GM23248 (cell line): ENCODE measurements around the gene BCKDK. TPM values are rescaled to one million over a fixed set of nuclear protein-coding genes. Genes with fewer than 3 reads are reported as not detected.
A peak's percentile ranks its signal among the peaks of the same experiment; 100 is the strongest.

ENCODE experiments used
- DNase-seq: peaks from one replicate; pipeline ENCODE4 v3.0.0-alpha.2; 2015
- H2AFZ ChIP-seq: fragments of 200-600 bp; sonication (generic); 2 replicates; pipeline ENCODE4 v1.6.1; 2016; ENCODE audit warnings: antibody characterized with exemption
- H3F3A ChIP-seq: fragments of 200-600 bp; sonication (generic); 2 replicates; pipeline ENCODE4 v1.6.1; 2016; ENCODE audit warnings: mild to moderate bottlenecking, antibody characterized with exemption, mixed run types; ENCODE audit not compliant: insufficient read depth
- H3K27ac ChIP-seq: fragments of 200-600 bp; sonication (generic); 2 replicates; pipeline ENCODE4 v1.5.1; 2016; ENCODE audit warnings: mild to moderate bottlenecking
- H3K27me3 ChIP-seq: fragments of 200-600 bp; sonication (generic); replicated peaks from 2 replicates; pipeline ENCODE4 v1.6.1; 2016; ENCODE audit warnings: mild to moderate bottlenecking; ENCODE audit not compliant: insufficient read depth
- H3K36me3 ChIP-seq: fragments of 200-600 bp; sonication (generic); 2 replicates; pipeline ENCODE4 v1.6.1; 2016; ENCODE audit warnings: low read depth, mild to moderate bottlenecking
- H3K4me1 ChIP-seq: fragments of 200-600 bp; sonication (generic); 2 replicates; pipeline ENCODE4 v1.6.1; 2016; ENCODE audit warnings: mild to moderate bottlenecking; ENCODE audit not compliant: insufficient read depth
- H3K4me2 ChIP-seq: fragments of 200-600 bp; sonication (generic); one replicate; pipeline ENCODE4 v1.6.1; 2016; ENCODE audit warnings: mild to moderate bottlenecking; ENCODE audit not compliant: unreplicated experiment
- H3K4me3 ChIP-seq: fragments of 200-600 bp; sonication (generic); 2 replicates; pipeline ENCODE4 v1.5.1; 2016; ENCODE audit warnings: mild to moderate bottlenecking
- H3K79me2 ChIP-seq: fragments of 200-600 bp; sonication (generic); 2 replicates; pipeline ENCODE4 v1.6.1; 2016; ENCODE audit warnings: mild to moderate bottlenecking; ENCODE audit not compliant: insufficient read depth
- H3K9ac ChIP-seq: fragments of 200-600 bp; sonication (generic); 2 replicates; pipeline ENCODE4 v1.6.1; 2016; ENCODE audit warnings: mild to moderate bottlenecking
- H3K9me2 ChIP-seq: fragments of 200-600 bp; sonication (generic); 2 replicates; pipeline ENCODE4 v1.6.1; 2016; ENCODE audit warnings: mixed run types, mild to moderate bottlenecking, moderate library complexity; ENCODE audit not compliant: insufficient read depth
- H3K9me3 ChIP-seq: fragments of 200-600 bp; sonication (generic); one replicate; pipeline ENCODE4 v1.6.1; 2017; ENCODE audit warnings: low read depth
- H4K20me1 ChIP-seq: fragments of 200-600 bp; sonication (generic); 2 replicates; pipeline ENCODE4 v1.6.0; 2016; ENCODE audit not compliant: insufficient read depth
- EZH2 ChIP-seq: fragments of 200-600 bp; sonication (generic); IDR thresholded peaks from 2 replicates; pipeline ENCODE4 v1.6.1; 2018; ENCODE audit warnings: antibody characterized with exemption, mild to moderate bottlenecking; ENCODE audit not compliant: insufficient read depth, poor library complexity, severe bottlenecking
- EZH2phosphoT487 ChIP-seq: fragments of 200-600 bp; sonication (generic); IDR thresholded peaks from 2 replicates; pipeline ENCODE4 v1.6.1; 2018; ENCODE audit warnings: antibody characterized with exemption, moderate library complexity, mild to moderate bottlenecking, low read depth; ENCODE audit not compliant: insufficient read depth
- WGBS, 2 experiments: methylation state at CpG; one replicate each; pipeline ENCODE4 v1.1.6; 2015 to 2017; ENCODE audit warnings: low lambda C conversion rate in 2 of 2, low coverage in 1 of 2; ENCODE audit errors: missing lambda C conversion rate in 2 of 2; 5-methylcytosine and 5-hydroxymethylcytosine counted together
- in situ Hi-C: fragments of 300-500 bp; cut with MboI; formaldehyde crosslinking; loops from 2 replicates; pipeline ENCODE4 v1.15.0; 2020
- polyA plus RNA-seq: library from polyadenylated mRNA; unstranded; fragments of >200 nt; fragmentation: Nextera tagmentation; extraction: Ambion mirVana; gene quantifications from 2 replicates; pipeline ENCODE4 v1.2.1, GENCODE V29; 2016
- total RNA-seq: library from RNA; depleted of rRNA; stranded (reverse); fragments of >200 nt; shearing (Covaris generic); gene quantifications from 2 replicates; pipeline ENCODE4 v1.2.3, GENCODE V29; 2014

The BCKDK gene
- total and polyA plus RNA-seq, 2 experiments from 2014 or later, result 71.4 to 108 TPM

DNA sequence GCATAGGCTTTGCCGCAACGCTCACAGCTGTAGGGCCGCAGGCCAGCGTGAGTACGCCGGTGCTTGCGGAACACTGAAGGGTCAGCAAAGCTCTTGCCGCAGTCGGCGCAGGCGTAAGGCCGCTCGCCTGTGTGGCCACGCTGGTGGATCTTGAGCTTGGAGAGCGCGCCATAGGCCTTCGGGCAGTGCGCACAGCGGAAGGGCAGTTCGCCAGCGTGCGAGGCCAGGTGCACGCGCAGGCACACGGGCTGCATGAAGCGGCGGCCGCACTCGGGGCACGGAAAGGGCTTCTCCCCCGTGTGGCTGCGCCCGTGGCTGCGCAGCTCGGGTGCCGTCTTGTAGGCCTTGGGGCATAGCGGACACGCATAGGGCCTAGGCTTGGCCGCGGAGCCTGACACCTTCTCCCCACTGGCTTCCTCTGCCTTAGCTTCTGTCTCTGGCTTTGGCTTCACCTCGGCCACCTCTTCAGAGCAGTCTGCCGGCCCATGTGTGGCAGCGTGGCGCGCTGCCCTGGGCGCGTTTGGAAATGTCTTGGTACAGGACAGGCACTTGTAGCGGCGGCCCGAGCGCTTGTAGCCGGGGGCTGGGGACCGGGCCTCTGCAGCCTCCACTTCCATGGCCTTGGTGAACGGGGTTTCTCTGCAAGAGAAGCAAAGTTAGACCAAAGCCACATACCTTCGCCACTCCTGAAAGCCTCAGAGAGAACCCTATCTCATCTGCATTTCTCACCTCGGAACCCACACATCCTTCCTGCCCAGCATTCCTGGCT is 44.2 kb upstream of the BCKDK start:
- no peaks in the 10 kb centered on the region for H4K20me1 ChIP-seq
- TF ChIP-seq EZH2 (no peak), EZH2phosphoT487 (no peak)
- H3K9ac ChIP-seq, result peak overlapping the region; percentile 72
- no peaks in the 10 kb centered on the region for H3K9me3 ChIP-seq
- DNase-seq, result no peak
- H3K27me3 ChIP-seq, result no peaks in the 10 kb centered on the region
- in situ Hi-C loops, result no loop called here
- H3K36me3 ChIP-seq, result peaks cover 4% of the 10 kb centered on the region; the same call in 1 of the 2 replicates
- WGBS, 2 experiments, result 96% methylated on average over 55 to 56 of the region's 56 CpGs
- peak overlapping the region; percentile 22 for H3K4me2 ChIP-seq
- peak overlapping the region; percentile 37 for H3K4me3 ChIP-seq
- no peaks in the 10 kb centered on the region for H3K9me2 ChIP-seq
- H3K27ac ChIP-seq, result peak overlapping the region; percentile 92
- H2AFZ ChIP-seq, result no peak overlapping the region
- H3F3A ChIP-seq, result peaks cover 20% of the 10 kb centered on the region
- H3K4me1 ChIP-seq, result peaks cover 20% of the 10 kb centered on the region
- H3K79me2 ChIP-seq, result peaks cover 87% of the 10 kb centered on the region

DNA sequence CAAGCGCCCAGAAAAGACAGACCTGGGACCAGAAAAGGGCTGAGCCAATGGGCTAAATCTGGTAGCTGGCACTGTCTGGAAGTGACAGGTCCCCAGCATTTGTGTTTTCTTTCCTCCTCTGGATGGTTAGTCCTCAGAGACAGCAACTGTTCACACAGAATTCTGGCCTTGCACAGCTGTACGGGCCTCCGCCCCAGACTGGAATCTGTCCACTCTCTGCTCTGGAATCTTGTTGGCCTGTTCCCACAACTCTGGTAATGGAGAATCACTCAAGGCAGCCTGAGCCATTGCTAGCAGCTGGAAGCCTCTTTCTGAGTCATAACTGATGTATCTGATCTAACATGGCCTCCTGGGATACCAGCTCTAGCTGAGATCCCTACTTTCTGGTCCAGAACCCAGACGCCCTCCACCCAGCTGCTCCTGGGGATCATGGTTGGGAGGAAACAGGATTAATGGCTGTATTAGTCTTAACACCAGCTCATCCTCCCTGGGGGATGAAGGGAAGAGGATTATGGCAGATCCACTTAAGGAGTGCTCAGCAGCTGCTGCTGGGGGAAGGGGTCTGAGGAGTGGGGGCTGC is 43.2 kb upstream of the BCKDK start:
- Histone ChIP-seq H3K27ac (peak overlapping the region; percentile 92), H3K4me3 (peak overlapping the region; percentile 37), H3F3A (peaks cover 20% of the 10 kb centered on the region), H3K4me2 (peak overlapping the region; percentile 72), H2AFZ (peak overlapping the region; percentile 73), H3K27me3 (no peaks in the 10 kb centered on the region), H4K20me1 (no peaks in the 10 kb centered on the region), H3K79me2 (peaks cover 90% of the 10 kb centered on the region), H3K4me1 (peaks cover 20% of the 10 kb centered on the region), H3K9me3 (no peaks in the 10 kb centered on the region), H3K36me3 (peaks cover 4% of the 10 kb centered on the region; the same call in 1 of the 2 replicates), H3K9me2 (no peaks in the 10 kb centered on the region), H3K9ac (peak overlapping the region; percentile 72)
- DNase-seq, result peak; percentile 99
- no peak for TF ChIP-seq EZH2
- TF ChIP-seq EZH2phosphoT487, result no peak
- in situ Hi-C loops, result no loop called here
- WGBS, 2 experiments, result 0 to 4% methylated on average over 4 of the region's 4 CpGs

DNA sequence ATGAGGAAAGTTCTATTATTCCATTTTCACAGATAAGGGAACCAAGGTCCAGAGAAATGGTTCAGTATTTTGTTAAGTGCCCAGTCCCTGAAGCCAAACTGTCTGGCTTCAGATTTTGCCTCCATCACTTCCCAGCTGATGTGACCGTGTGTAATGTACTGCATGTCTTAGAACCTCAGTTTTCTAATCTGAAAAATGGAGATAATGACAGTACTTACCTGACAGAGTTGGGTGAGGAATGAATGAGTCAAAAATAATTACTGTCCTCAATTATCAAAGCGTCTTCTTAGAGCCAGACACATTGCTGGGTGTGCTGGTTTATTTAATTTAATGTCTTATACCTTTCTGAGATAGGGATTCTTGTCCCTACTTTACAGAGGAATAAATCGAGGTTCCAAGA is 40.8 kb upstream of the BCKDK start:
- Histone ChIP-seq H3K27me3 (no peaks in the 10 kb centered on the region), H3K36me3 (no peaks in the 10 kb centered on the region), H2AFZ (no peak overlapping the region), H3K4me3 (no peak overlapping the region), H4K20me1 (no peaks in the 10 kb centered on the region), H3K9me3 (no peaks in the 10 kb centered on the region), H3K4me2 (no peak overlapping the region), H3K79me2 (peaks cover 90% of the 10 kb centered on the region), H3K27ac (no peak overlapping the region), H3F3A (peaks cover 32% of the 10 kb centered on the region), H3K9ac (no peak overlapping the region), H3K9me2 (no peaks in the 10 kb centered on the region), H3K4me1 (peaks cover 33% of the 10 kb centered on the region)
- no peak for TF ChIP-seq EZH2
- TF ChIP-seq EZH2phosphoT487, result no peak
- in situ Hi-C loops, result no loop called here
- DNase-seq, result no peak
- 94 to 95% methylated on average over 3 of the region's 3 CpGs for WGBS, 2 experiments

DNA sequence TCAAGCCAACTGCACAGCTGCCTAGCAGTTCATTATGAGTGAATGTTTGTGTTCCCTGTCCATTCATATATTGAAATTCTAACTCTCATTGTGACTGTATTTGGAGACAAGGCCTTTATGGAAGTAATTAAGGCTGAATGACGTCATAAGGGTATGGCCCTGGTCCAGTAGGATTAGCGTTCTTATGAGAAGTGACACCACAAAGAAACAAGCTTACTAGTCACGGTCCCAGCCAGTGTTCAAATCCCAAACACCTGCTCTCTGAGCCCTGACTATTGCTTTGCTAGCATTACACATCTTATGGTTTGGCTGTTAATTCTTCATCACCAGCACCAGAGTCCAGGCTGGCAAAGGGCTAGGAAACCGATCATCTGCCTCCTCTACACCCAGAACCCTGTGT is 36.3 kb upstream of the BCKDK start:
- Histone ChIP-seq H3K36me3 (no peaks in the 10 kb centered on the region), H3K4me3 (peak overlapping the region; percentile 93), H2AFZ (peak overlapping the region; percentile 70; the same call in 1 of the 2 replicates), H3F3A (peaks cover 19% of the 10 kb centered on the region), H3K4me2 (peak overlapping the region; percentile 82), H3K27ac (peak overlapping the region; percentile 94), H3K9ac (peak overlapping the region; percentile 96), H3K9me2 (no peaks in the 10 kb centered on the region), H3K27me3 (no peaks in the 10 kb centered on the region), H3K79me2 (peaks cover 88% of the 10 kb centered on the region), H3K9me3 (no peaks in the 10 kb centered on the region), H3K4me1 (peaks cover 18% of the 10 kb centered on the region), H4K20me1 (no peaks in the 10 kb centered on the region)
- 3% methylated on average over 4 of the region's 4 CpGs for WGBS, 2 experiments
- peak; percentile 90 for DNase-seq
- TF ChIP-seq EZH2phosphoT487, result no peak
- TF ChIP-seq EZH2, result no peak
- in situ Hi-C loops, result no loop called here
